SU-DHL-6 (cell line): ENCODE measurements around the gene AKAP6.

Source experiments
- CTCF ChIP-seq: fragments of 200-600 bp; sonication (generic); IDR thresholded peaks from one replicate; pipeline ENCODE4 v1.5.1; 2017; ENCODE audit warnings: antibody characterized with exemption, mild to moderate bottlenecking, low read length, moderate library complexity; ENCODE audit not compliant: insufficient read depth, poor library complexity, severe bottlenecking
- EZH2phosphoT487 ChIP-seq: fragments of 200-600 bp; sonication (generic), shearing (Covaris generic); conservative IDR thresholded peaks from 2 replicates; pipeline ENCODE4 v1.6.1; 2018; ENCODE audit warnings: mild to moderate bottlenecking, antibody characterized with exemption, low read length, moderate library complexity, mixed read lengths

DNA sequence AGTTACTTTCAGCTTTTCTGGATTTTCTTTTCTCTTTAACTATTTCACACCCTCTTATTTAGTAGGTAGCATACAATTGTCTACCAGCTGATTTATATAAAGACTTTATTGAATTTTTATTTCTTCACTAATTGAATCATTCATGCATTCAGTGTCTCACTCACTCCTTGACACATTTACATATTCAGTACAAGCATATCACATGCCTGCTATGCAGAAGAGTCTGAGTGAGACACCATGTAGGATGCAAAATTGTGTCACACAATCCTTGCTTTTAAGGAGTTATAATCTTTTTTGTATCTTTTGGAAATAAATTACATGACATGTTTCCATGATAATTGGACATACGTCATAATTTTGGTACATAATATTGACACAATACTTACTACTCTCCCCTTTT lies 83.0 kb downstream of the AKAP6 start:
- no peak for TF ChIP-seq CTCF
- no peak for TF ChIP-seq EZH2phosphoT487
